GM12865 (cell line): ENCODE measurements around the gene ZNF416.

Experiments
- DNase-seq: peaks from one replicate; pipeline ENCODE4 v3.0.0; 2010; ENCODE audit warnings: low read depth
- H3K4me3 ChIP-seq: 2 replicates; pipeline ENCODE4 v1.5.1; 2011; ENCODE audit warnings: mild to moderate bottlenecking, low read depth, low read length, control low read depth
- TF ChIP-seq, protein P1 (sequence below): IDR thresholded peaks from 2 replicates; pipeline ENCODE4 v1.5.1; 2011; ENCODE audit warnings: low read length, control low read depth, low read depth, inconsistent platforms; ENCODE audit not compliant: insufficient read depth; ENCODE audit errors: missing control alignments

ZNF416 gene

GRCh38 chr19:57578487-57579205, at the start of gene ZNF416:
Gene ZNF416, minus strand, starts transcription at chr19:57578911. Its CDS starts 207 bp downstream, at chr19:57578704.
- H3K4me3 ChIP-seq = peak within 1 kb of the TSS; percentile 97
- TF ChIP-seq, protein P1, sequence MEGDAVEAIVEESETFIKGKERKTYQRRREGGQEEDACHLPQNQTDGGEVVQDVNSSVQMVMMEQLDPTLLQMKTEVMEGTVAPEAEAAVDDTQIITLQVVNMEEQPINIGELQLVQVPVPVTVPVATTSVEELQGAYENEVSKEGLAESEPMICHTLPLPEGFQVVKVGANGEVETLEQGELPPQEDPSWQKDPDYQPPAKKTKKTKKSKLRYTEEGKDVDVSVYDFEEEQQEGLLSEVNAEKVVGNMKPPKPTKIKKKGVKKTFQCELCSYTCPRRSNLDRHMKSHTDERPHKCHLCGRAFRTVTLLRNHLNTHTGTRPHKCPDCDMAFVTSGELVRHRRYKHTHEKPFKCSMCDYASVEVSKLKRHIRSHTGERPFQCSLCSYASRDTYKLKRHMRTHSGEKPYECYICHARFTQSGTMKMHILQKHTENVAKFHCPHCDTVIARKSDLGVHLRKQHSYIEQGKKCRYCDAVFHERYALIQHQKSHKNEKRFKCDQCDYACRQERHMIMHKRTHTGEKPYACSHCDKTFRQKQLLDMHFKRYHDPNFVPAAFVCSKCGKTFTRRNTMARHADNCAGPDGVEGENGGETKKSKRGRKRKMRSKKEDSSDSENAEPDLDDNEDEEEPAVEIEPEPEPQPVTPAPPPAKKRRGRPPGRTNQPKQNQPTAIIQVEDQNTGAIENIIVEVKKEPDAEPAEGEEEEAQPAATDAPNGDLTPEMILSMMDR = peak; percentile 7
- DNase-seq = peak; percentile 99

DNA sequence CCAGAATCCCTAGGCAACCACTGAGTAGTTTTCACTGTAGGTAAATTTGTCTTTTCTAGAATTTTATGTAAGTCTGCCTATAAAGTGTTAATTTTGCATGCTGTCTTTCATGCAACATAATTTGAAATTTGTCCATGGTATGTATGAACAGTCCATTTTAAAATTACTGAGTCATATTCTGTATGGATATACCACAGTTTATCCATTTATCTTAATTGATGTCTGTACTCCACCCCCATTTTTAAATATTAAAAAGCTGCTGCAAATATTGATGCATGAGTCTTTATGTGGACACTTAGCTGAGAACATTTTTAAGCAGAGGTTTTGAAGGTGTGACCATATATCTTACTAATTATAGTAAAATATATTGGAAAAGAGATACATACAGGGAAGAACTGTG, 44.4 kb upstream of the ZNF416 start:
- H3K4me3 ChIP-seq = no peak overlapping the region
- TF ChIP-seq, protein P1 = no peak
- no peak for DNase-seq

DNA sequence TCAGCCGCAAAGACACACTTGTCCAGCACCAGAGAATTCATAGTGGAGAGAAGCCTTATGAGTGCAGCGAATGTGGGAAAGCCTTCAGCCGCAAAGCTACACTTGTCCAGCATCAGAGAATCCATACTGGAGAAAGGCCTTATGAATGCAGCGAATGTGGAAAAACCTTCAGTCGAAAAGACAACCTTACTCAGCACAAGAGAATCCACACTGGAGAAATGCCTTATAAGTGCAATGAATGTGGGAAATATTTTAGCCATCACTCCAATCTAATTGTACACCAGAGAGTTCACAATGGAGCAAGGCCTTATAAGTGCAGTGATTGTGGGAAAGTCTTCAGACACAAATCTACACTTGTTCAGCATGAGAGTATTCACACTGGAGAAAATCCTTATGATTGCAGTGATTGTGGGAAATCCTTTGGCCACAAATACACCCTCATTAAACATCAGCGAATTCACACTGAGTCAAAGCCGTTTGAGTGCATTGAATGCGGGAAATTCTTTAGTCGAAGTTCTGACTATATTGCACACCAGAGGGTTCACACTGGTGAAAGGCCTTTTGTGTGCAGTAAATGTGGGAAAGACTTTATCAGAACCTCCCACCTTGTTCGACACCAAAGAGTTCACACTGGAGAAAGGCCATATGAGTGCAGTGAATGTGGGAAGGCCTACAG, 42.1 kb upstream of the ZNF416 start:
- DNase-seq = peak; percentile 28
- TF ChIP-seq, protein P1 = no peak
- no peak overlapping the region for H3K4me3 ChIP-seq

DNA sequence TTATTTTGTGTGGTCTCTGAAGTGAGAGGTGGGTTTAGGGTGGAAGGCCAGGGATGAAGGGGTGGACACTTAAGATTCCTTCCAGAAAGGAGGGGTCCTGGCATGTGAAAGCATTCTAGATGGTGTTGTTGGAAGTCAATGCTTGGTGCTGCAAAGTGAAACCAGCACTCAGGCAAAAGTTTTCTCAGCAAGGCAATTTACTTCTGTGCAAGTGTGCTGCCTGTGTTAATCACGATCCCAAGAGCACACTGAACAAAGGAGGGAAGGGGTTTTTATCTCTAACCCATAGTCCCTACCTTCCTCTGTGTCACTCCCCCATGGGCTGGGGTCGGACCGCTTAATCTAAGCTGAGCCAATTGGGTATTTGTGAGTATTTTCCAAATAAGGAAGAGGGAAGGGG, 36.6 kb upstream of the ZNF416 start:
- TF ChIP-seq, protein P1 = no peak
- no peak overlapping the region for H3K4me3 ChIP-seq
- DNase-seq = no peak

- TF ChIP-seq, protein P1 = no peak
- DNase-seq = peak; percentile 96
These were observed 35.4 kb upstream of the ZNF416 start, which contains the start of gene ZNF134 for GRCh38 chr19:57613941-57614743. Gene ZNF134, plus strand, starts transcription at chr19:57614242. Its CDS starts 5,227 bp downstream, at chr19:57619469.

GRCh38 chr19:57611113-57611512, 32.4 kb upstream of the ZNF416 start:
- TF ChIP-seq, protein P1 = no peak
- DNase-seq = no peak

More at GRCh38 chr19:57613941-57614743, 35.4 kb upstream of the ZNF416 start, which contains the start of gene ZNF134:
- peak within 1 kb of the TSS; percentile 83 for H3K4me3 ChIP-seq

More at GRCh38 chr19:57611113-57611512, 32.4 kb upstream of the ZNF416 start:
- H3K4me3 ChIP-seq = no peak overlapping the region
